Measurements from ENCODE around the gene TMEM182. TPM values are rescaled to one million over a fixed set of nuclear protein-coding genes. Genes with fewer than 3 reads are reported as not detected.

TMEM182 gene
- total and polyA plus RNA-seq, 2 donors (not counting 1 experiment from before 2014, with no cell fraction given), result 2.8 to 2.9 TPM

GRCh38 chr2:102780467-102780866, 18.6 kb downstream of the TMEM182 start:
- no peak overlapping the region for H3K27ac ChIP-seq (ENCODE audit: insufficient read depth, low read length)
- H3K79me2 ChIP-seq (ENCODE audit: control insufficient read depth, insufficient read depth, low read length), result no peaks in the 10 kb centered on the region
- no peaks in the 10 kb centered on the region for H3K9me3 ChIP-seq (ENCODE audit: control insufficient read depth, insufficient read depth, low read depth, low read length)
- no peaks in the 10 kb centered on the region for H3K36me3 ChIP-seq (ENCODE audit: control insufficient read depth, insufficient read depth, low read length)
- H4K20me1 ChIP-seq (ENCODE audit: control insufficient read depth, extremely low read depth, insufficient read depth, low read length), result no peaks in the 10 kb centered on the region
- no peaks in the 10 kb centered on the region for H3K4me1 ChIP-seq (ENCODE audit: control insufficient read depth, extremely low read depth, insufficient read depth, low read length)
- H3K27me3 ChIP-seq (ENCODE audit: control insufficient read depth, insufficient read depth, low read length), result no peaks in the 10 kb centered on the region
- H3K4me2 ChIP-seq (ENCODE audit: extremely low read depth, insufficient read depth, low read length), result no peak overlapping the region
- no peak overlapping the region for H3K4me3 ChIP-seq (replicated peaks in 1 of 4; ENCODE audit: control extremely low read depth in 1 of 4, insufficient read depth in 1 of 4, low read depth in 3 of 4, low read length in 4 of 4)
- TF ChIP-seq CTCF (conservative IDR thresholded peaks at IDR 0.05 in 1 of 2, IDR thresholded peaks at IDR 0.05 in 1 of 2; ENCODE audit: low read depth in 1 of 2, low read length in 2 of 2) (no peak), EZH2 (IDR thresholded peaks at IDR 0.05; ENCODE audit: low read length, missing control alignments) (no peak)
- no peak overlapping the region for H3K9ac ChIP-seq (ENCODE audit: insufficient read depth, low read length)
- no peak for DNase-seq (ENCODE audit: low read depth in 2 of 2)
- H2AFZ ChIP-seq (ENCODE audit: low read length), result no peak overlapping the region

- H3K79me2 ChIP-seq (ENCODE audit: control insufficient read depth, insufficient read depth, low read length), result no peaks in the 10 kb centered on the region
- H3K36me3 ChIP-seq (ENCODE audit: control insufficient read depth, insufficient read depth, low read length), result no peaks in the 10 kb centered on the region
- H3K27me3 ChIP-seq (ENCODE audit: control insufficient read depth, insufficient read depth, low read length), result no peaks in the 10 kb centered on the region
- no peak for DNase-seq (ENCODE audit: low read depth in 2 of 2)
- H3K4me2 ChIP-seq (ENCODE audit: extremely low read depth, insufficient read depth, low read length), result no peak overlapping the region
- H3K4me1 ChIP-seq (ENCODE audit: control insufficient read depth, extremely low read depth, insufficient read depth, low read length), result no peaks in the 10 kb centered on the region
- no peak overlapping the region for H2AFZ ChIP-seq (ENCODE audit: low read length)
- H3K9me3 ChIP-seq (ENCODE audit: control insufficient read depth, insufficient read depth, low read depth, low read length), result no peaks in the 10 kb centered on the region
- no peaks in the 10 kb centered on the region for H4K20me1 ChIP-seq (ENCODE audit: control insufficient read depth, extremely low read depth, insufficient read depth, low read length)
- H3K4me3 ChIP-seq (replicated peaks in 1 of 4; ENCODE audit: control extremely low read depth in 1 of 4, insufficient read depth in 1 of 4, low read depth in 3 of 4, low read length in 4 of 4), result no peak overlapping the region
- H3K9ac ChIP-seq (ENCODE audit: insufficient read depth, low read length), result no peak overlapping the region
- TF ChIP-seq EZH2 (IDR thresholded peaks at IDR 0.05; ENCODE audit: low read length, missing control alignments) (no peak), CTCF (conservative IDR thresholded peaks at IDR 0.05 in 1 of 2, IDR thresholded peaks at IDR 0.05 in 1 of 2; ENCODE audit: low read depth in 1 of 2, low read length in 2 of 2) (no peak)
- no peak overlapping the region for H3K27ac ChIP-seq (ENCODE audit: insufficient read depth, low read length)
Measured at GRCh38 chr2:102782187-102782586, 20.4 kb downstream of the TMEM182 start.

- Histone ChIP-seq H3K9ac (ENCODE audit: insufficient read depth, low read length) (no peak overlapping the region), H4K20me1 (ENCODE audit: control insufficient read depth, extremely low read depth, insufficient read depth, low read length) (no peaks in the 10 kb centered on the region), H3K9me3 (ENCODE audit: control insufficient read depth, insufficient read depth, low read depth, low read length) (no peaks in the 10 kb centered on the region), H3K4me2 (ENCODE audit: extremely low read depth, insufficient read depth, low read length) (no peak overlapping the region), H3K4me3 (replicated peaks in 1 of 4; ENCODE audit: control extremely low read depth in 1 of 4, insufficient read depth in 1 of 4, low read depth in 3 of 4, low read length in 4 of 4) (no peak overlapping the region), H3K36me3 (ENCODE audit: control insufficient read depth, insufficient read depth, low read length) (no peaks in the 10 kb centered on the region), H3K79me2 (ENCODE audit: control insufficient read depth, insufficient read depth, low read length) (no peaks in the 10 kb centered on the region), H2AFZ (ENCODE audit: low read length) (no peak overlapping the region), H3K27me3 (ENCODE audit: control insufficient read depth, insufficient read depth, low read length) (no peaks in the 10 kb centered on the region), H3K4me1 (ENCODE audit: control insufficient read depth, extremely low read depth, insufficient read depth, low read length) (no peaks in the 10 kb centered on the region), H3K27ac (ENCODE audit: insufficient read depth, low read length) (no peak overlapping the region)
- no peak for DNase-seq (ENCODE audit: low read depth in 2 of 2)
- no peak for TF ChIP-seq CTCF (conservative IDR thresholded peaks at IDR 0.05 in 1 of 2, IDR thresholded peaks at IDR 0.05 in 1 of 2; ENCODE audit: low read depth in 1 of 2, low read length in 2 of 2)
- TF ChIP-seq EZH2 (IDR thresholded peaks at IDR 0.05; ENCODE audit: low read length, missing control alignments), result no peak
Measured at GRCh38 chr2:102782933-102783332, 21.1 kb downstream of the TMEM182 start.
